NOMO-1 treated with DMSO at 0.1 percent for 48 hours (cell line): ENCODE results near the gene PRAMEF25.
"Not testable (repeated sequence)": the region's sequence is repeated elsewhere in the genome, so short reads cannot be mapped to it uniquely, and the experiment has no call there.

Experiments
- DNase-seq: peaks from one replicate; lab custom pipeline; 2025; ENCODE audit not compliant: unreplicated experiment; lab: John Stamatoyannopoulos, UW

Gene PRAMEF25

DNA sequence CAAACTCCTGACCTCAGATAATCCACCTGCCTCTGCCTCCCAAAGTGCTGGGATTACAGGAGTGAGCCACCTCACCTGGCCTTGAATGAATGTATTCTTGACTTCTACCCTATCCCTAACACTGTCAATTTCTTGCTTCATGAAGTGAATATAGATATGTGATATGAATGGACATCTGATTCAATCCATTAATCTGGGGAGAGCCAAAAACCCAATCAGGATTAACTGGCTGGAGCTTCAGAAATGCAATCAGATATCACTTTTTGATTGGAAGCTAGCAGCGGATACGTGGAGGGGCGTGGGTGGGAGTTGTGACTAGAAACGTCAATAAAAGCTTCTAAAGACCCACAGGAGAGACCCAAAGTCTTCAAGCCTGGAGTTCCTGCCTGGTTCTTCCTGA lies at the start of gene PRAMEF25:
PRAMEF25 (plus strand) TSS at position 301 of the 400 bp plus-strand sequence. CDS start 2,920 bp downstream, outside the sequence.
- not testable (repeated sequence) for DNase-seq

DNA sequence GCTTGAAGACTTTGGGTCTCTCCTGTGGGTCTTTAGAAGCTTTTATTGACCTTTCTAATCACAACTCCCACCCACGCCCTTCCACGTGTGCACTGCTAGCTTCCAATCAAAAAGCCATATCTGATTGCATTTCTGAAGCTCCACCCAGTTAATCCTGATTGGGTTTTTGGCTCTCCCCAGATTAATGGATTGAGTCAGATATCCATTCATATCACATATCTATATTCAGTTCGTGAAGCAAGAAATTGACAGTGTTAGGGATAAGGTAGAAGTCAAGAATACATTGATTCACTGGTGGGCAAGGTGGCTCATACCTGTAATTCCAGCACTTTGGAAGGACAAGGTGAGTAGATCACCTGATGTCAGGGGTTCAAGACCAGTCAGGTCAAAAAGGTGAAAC lies 14.1 kb upstream of the PRAMEF25 start, which contains the start of gene PRAMEF27:
PRAMEF27 (minus strand) TSS at position 101 of the 400 bp plus-strand sequence. CDS start 2,916 bp downstream, outside the sequence.
- not testable (repeated sequence) for DNase-seq

DNA sequence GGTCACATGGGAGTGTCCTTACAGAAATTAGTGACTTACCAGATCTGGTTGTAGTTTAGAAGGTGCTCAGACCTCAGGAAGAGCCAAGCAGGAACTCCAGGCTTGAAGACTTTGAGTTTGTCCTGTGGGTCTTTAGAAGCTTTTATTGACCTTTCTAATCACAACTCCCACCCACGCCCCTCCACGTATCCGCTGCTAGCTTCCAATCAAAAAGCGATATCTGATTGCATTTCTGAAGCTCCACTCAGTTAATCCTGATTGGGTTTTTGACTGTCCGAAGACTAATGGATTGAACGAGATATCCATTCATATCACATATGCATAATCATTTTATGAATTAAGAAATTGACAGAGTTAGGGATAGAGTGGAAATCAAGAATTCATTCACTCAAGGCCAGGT lies 46.2 kb downstream of the PRAMEF25 start, which contains the start of gene HNRNPCL2:
HNRNPCL2 (minus strand) TSS at position 101 of the 400 bp plus-strand sequence. CDS start 454 bp downstream, outside the sequence.
- not testable (repeated sequence) for DNase-seq
